ENCODE measurements around the gene NABP2. TPM values are rescaled to one million over a fixed set of nuclear protein-coding genes. Genes with fewer than 3 reads are reported as not detected.

Gene NABP2
- polyA plus RNA-seq, 3 donors: 2.7 to 10.1 (median 3.2) TPM

GRCh38 chr12:56234746-56235436, 10.7 kb downstream of the NABP2 start:
- TF ChIP-seq, protein P1, sequence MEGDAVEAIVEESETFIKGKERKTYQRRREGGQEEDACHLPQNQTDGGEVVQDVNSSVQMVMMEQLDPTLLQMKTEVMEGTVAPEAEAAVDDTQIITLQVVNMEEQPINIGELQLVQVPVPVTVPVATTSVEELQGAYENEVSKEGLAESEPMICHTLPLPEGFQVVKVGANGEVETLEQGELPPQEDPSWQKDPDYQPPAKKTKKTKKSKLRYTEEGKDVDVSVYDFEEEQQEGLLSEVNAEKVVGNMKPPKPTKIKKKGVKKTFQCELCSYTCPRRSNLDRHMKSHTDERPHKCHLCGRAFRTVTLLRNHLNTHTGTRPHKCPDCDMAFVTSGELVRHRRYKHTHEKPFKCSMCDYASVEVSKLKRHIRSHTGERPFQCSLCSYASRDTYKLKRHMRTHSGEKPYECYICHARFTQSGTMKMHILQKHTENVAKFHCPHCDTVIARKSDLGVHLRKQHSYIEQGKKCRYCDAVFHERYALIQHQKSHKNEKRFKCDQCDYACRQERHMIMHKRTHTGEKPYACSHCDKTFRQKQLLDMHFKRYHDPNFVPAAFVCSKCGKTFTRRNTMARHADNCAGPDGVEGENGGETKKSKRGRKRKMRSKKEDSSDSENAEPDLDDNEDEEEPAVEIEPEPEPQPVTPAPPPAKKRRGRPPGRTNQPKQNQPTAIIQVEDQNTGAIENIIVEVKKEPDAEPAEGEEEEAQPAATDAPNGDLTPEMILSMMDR (IDR thresholded peaks at IDR 0.05): no peak
- peaks cover 2 to 16% of the 10 kb centered on the region in 2 donors for H3K36me3 ChIP-seq (replicated peaks in 1 of 2; ENCODE audit: control insufficient read depth in 1 of 2, insufficient read depth in 2 of 2, low read length in 2 of 2)
- no peaks in the 10 kb centered on the region for H3K9me3 ChIP-seq (replicated peaks in 1 of 2; ENCODE audit: control insufficient read depth in 1 of 2, insufficient read depth in 1 of 2, low read length in 2 of 2)
- peaks cover 0 to 2% (median 0%) of the 10 kb centered on the region in 7 donors for H3K9me3 Mint-ChIP-seq
- no peaks in the 10 kb centered on the region for H3K27me3 ChIP-seq (ENCODE audit: control insufficient read depth in 2 of 2, insufficient read depth in 2 of 2, low read length in 2 of 2)
- H3K27me3 Mint-ChIP-seq (ENCODE audit: low read depth in 3 of 3): peaks cover 0 to 2% (median 1%) of the 10 kb centered on the region in 3 donors
- no peak overlapping the region for H3K9ac ChIP-seq (ENCODE audit: insufficient read depth, low read length, poor library complexity, severe bottlenecking)
- DNase-seq: no peak
- no peak overlapping the region for H3K4me3 Mint-ChIP-seq
- H3K4me2 ChIP-seq (replicated peaks; ENCODE audit: extremely low read depth, low read length, poor library complexity, severe bottlenecking): no peak overlapping the region
- H2AFZ ChIP-seq (ENCODE audit: insufficient read depth, low read depth, low read length, poor library complexity, severe bottlenecking): no peak overlapping the region
- no peaks in the 10 kb centered on the region for H3K4me1 ChIP-seq (ENCODE audit: control insufficient read depth in 1 of 2, insufficient read depth in 2 of 2, low read length in 2 of 2)
- 92% methylated on average over 7 of the region's 16 CpGs for WGBS (ENCODE audit: insufficient coverage)
- peaks cover 5% of the 10 kb centered on the region for H3K4me1 Mint-ChIP-seq
- H4K20me1 ChIP-seq (ENCODE audit: insufficient read depth, low read length): no peaks in the 10 kb centered on the region
- H3K27ac Mint-ChIP-seq: peak overlapping the region in 1 of 7 donors; percentile 30
- intact Hi-C loops (cut with micrococcal nuclease): no loop called here
- no peak overlapping the region for H3K27ac ChIP-seq (ENCODE audit: low read depth in 1 of 2, low read length in 2 of 2)
- H3K36me3 Mint-ChIP-seq: peaks cover 12 to 20% of the 10 kb centered on the region in 2 donors
- no peaks in the 10 kb centered on the region for H3K79me2 ChIP-seq (ENCODE audit: insufficient read depth, low read length)
- no peak overlapping the region for H3K4me3 ChIP-seq (replicated peaks in 1 of 3; ENCODE audit: low read depth in 2 of 3, low read length in 3 of 3)

GRCh38 chr12:56236091-56236490, 11.9 kb downstream of the NABP2 start:
- Histone ChIP-seq H3K4me3 (replicated peaks in 1 of 3; ENCODE audit: low read depth in 2 of 3, low read length in 3 of 3) (no peak overlapping the region), H3K79me2 (ENCODE audit: insufficient read depth, low read length) (no peaks in the 10 kb centered on the region), H3K9me3 (replicated peaks in 1 of 2; ENCODE audit: control insufficient read depth in 1 of 2, insufficient read depth in 1 of 2, low read length in 2 of 2) (no peaks in the 10 kb centered on the region), H3K4me1 (ENCODE audit: control insufficient read depth in 1 of 2, insufficient read depth in 2 of 2, low read length in 2 of 2) (no peaks in the 10 kb centered on the region), H4K20me1 (ENCODE audit: insufficient read depth, low read length) (no peaks in the 10 kb centered on the region), H3K9ac (ENCODE audit: insufficient read depth, low read length, poor library complexity, severe bottlenecking) (no peak overlapping the region), H3K27ac (ENCODE audit: low read depth in 1 of 2, low read length in 2 of 2) (no peak overlapping the region), H3K36me3 (replicated peaks in 1 of 2; ENCODE audit: control insufficient read depth in 1 of 2, insufficient read depth in 2 of 2, low read length in 2 of 2) (peaks cover 8 to 28% of the 10 kb centered on the region in 2 donors), H2AFZ (ENCODE audit: insufficient read depth, low read depth, low read length, poor library complexity, severe bottlenecking) (no peak overlapping the region), H3K27me3 (ENCODE audit: control insufficient read depth in 2 of 2, insufficient read depth in 2 of 2, low read length in 2 of 2) (no peaks in the 10 kb centered on the region), H3K4me2 (replicated peaks; ENCODE audit: extremely low read depth, low read length, poor library complexity, severe bottlenecking) (no peak overlapping the region)
- Mint-ChIP-seq H3K4me1 (no peaks in the 10 kb centered on the region), H3K4me3 (no peak overlapping the region), H3K27me3 (ENCODE audit: low read depth in 3 of 3) (peaks cover 0 to 2% (median 0%) of the 10 kb centered on the region in 3 donors), H3K27ac (no peak overlapping the region), H3K36me3 (peaks cover 23 to 32% of the 10 kb centered on the region in 2 donors), H3K9me3 (no peaks in the 10 kb centered on the region)
- intact Hi-C loops (cut with micrococcal nuclease): no loop called here
- DNase-seq: no peak
- TF ChIP-seq, protein P1 (IDR thresholded peaks at IDR 0.05): no peak
- WGBS (ENCODE audit: insufficient coverage): 100% methylated on average over 5 of the region's 6 CpGs

Data from CD14-positive monocyte (primary cell).